ENCODE results near the gene TOP1. TPM values are rescaled to one million over a fixed set of nuclear protein-coding genes. Genes with fewer than 3 reads are reported as not detected.

The TOP1 gene
- total and polyA plus RNA-seq, 2 of the 4 experiments (the other 2 are of a cell fraction) = 14.0 to 21.5 TPM

DNA sequence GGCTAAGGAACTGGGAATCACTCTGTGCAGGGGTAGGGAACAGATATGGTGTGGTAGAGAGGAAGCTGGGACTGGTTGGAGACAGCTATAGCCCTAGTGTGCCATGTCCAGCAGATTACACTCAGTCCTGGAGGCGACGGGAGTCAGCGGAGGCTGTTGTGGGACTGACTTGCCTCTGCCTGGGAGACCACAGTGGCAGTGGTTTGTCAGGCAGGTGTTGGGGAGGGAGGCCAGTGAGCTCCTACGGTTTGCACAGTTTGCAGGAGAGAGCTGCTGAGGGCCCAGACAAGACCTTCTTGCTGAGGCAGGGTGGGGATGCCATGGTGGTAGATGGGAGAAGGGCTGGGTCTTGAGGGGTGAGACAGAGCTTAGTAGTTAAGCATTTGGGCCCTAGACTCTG lies 113.6 kb downstream of the TOP1 start:
- intact Hi-C loops (cut with micrococcal nuclease) = no loop called here
- no peak overlapping the region for H3K14ac ChIP-seq (replicated peaks; ENCODE audit: low read depth, low read length)
- no TSS peak for BruUV-seq (replicated peaks)
- H3K9me1 ChIP-seq (ENCODE audit: insufficient read depth, low read length) = peaks cover 64% of the 10 kb centered on the region
- H3K18ac ChIP-seq (ENCODE audit: low read depth, low read length) = no peak overlapping the region
- no peak overlapping the region for H2BK20ac ChIP-seq (ENCODE audit: low read depth, low read length)
- no peak overlapping the region for H2BK5ac ChIP-seq (ENCODE audit: low read depth, low read length, poor library complexity, severe bottlenecking)
- whole genome bisulfite sequencing, 2 experiments (ENCODE audit: extremely low coverage in 2 of 2, insufficient read length in 1 of 2) = 60% methylated on average over 1 of the region's 4 CpGs; no CpG with 5 or more reads in 1 of the 2 experiments
- no peak overlapping the region for H4K5ac ChIP-seq (ENCODE audit: low read depth, low read length)
- no peak overlapping the region for H3K9ac ChIP-seq (ENCODE audit: low read depth, low read length)
- no peak overlapping the region for H2AFZ ChIP-seq (replicated peaks; ENCODE audit: low read length, poor library complexity)
- no peak overlapping the region for H2AK9ac ChIP-seq (replicated peaks; ENCODE audit: low read depth, low read length, poor library complexity)
- TF ChIP-seq MAFK (IDR thresholded peaks at IDR 0.05; ENCODE audit: low read depth, low read length) (no peak), RAD21 (IDR thresholded peaks at IDR 0.05; ENCODE audit: low read length) (no peak), RFX5 (IDR thresholded peaks at IDR 0.05; ENCODE audit: low read depth, low read length) (no peak), NFE2L2 (IDR thresholded peaks at IDR 0.05; ENCODE audit: low read depth, low read length) (no peak), FOS (IDR thresholded peaks at IDR 0.05; ENCODE audit: low read depth, low read length) (no peak), CHD1 (IDR thresholded peaks at IDR 0.05; ENCODE audit: low read depth, low read length) (no peak), CEBPB (IDR thresholded peaks at IDR 0.05; ENCODE audit: low read depth, low read length) (no peak), BHLHE40 (IDR thresholded peaks at IDR 0.05; ENCODE audit: low read depth, low read length) (no peak), POLR2A (IDR thresholded peaks at IDR 0.05; ENCODE audit: low read depth, low read length) (no peak), RCOR1 (IDR thresholded peaks at IDR 0.05; ENCODE audit: insufficient replicate concordance, low read length) (no peak), SMC3 (IDR thresholded peaks at IDR 0.05; ENCODE audit: low read depth, low read length) (no peak), MAZ (IDR thresholded peaks at IDR 0.05; ENCODE audit: borderline replicate concordance, low read depth, low read length) (no peak), MXI1 (IDR thresholded peaks at IDR 0.05; ENCODE audit: borderline replicate concordance, low read depth, low read length) (no peak)
- TF ChIP-seq, protein P1, sequence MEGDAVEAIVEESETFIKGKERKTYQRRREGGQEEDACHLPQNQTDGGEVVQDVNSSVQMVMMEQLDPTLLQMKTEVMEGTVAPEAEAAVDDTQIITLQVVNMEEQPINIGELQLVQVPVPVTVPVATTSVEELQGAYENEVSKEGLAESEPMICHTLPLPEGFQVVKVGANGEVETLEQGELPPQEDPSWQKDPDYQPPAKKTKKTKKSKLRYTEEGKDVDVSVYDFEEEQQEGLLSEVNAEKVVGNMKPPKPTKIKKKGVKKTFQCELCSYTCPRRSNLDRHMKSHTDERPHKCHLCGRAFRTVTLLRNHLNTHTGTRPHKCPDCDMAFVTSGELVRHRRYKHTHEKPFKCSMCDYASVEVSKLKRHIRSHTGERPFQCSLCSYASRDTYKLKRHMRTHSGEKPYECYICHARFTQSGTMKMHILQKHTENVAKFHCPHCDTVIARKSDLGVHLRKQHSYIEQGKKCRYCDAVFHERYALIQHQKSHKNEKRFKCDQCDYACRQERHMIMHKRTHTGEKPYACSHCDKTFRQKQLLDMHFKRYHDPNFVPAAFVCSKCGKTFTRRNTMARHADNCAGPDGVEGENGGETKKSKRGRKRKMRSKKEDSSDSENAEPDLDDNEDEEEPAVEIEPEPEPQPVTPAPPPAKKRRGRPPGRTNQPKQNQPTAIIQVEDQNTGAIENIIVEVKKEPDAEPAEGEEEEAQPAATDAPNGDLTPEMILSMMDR (conservative IDR thresholded peaks at IDR 0.05; ENCODE audit: low read depth, low read length) = no peak
- TF ChIP-seq, protein P2, sequence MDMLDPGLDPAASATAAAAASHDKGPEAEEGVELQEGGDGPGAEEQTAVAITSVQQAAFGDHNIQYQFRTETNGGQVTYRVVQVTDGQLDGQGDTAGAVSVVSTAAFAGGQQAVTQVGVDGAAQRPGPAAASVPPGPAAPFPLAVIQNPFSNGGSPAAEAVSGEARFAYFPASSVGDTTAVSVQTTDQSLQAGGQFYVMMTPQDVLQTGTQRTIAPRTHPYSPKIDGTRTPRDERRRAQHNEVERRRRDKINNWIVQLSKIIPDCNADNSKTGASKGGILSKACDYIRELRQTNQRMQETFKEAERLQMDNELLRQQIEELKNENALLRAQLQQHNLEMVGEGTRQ (IDR thresholded peaks at IDR 0.05; ENCODE audit: low read depth, low read length) = no peak
- TF ChIP-seq, protein P3, sequence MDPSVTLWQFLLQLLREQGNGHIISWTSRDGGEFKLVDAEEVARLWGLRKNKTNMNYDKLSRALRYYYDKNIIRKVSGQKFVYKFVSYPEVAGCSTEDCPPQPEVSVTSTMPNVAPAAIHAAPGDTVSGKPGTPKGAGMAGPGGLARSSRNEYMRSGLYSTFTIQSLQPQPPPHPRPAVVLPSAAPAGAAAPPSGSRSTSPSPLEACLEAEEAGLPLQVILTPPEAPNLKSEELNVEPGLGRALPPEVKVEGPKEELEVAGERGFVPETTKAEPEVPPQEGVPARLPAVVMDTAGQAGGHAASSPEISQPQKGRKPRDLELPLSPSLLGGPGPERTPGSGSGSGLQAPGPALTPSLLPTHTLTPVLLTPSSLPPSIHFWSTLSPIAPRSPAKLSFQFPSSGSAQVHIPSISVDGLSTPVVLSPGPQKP (IDR thresholded peaks at IDR 0.05; ENCODE audit: borderline replicate concordance, low read depth, low read length) = no peak
- no peak overlapping the region for H3K4ac ChIP-seq (ENCODE audit: low read depth, low read length)
- no peak overlapping the region for H4K8ac ChIP-seq (ENCODE audit: low read depth in 2 of 2, low read length in 2 of 2)
- DNase-seq (no peak), ATAC-seq (ENCODE audit: low read depth) (no peak)
- no peak overlapping the region for H2BK15ac ChIP-seq (ENCODE audit: low read depth, low read length)
- peaks cover 90% of the 10 kb centered on the region for H4K20me1 ChIP-seq (ENCODE audit: insufficient read depth, low read length)
- H3K79me1 ChIP-seq (ENCODE audit: low read depth in 1 of 2, low read length in 2 of 2) = peaks cover 21 to 91% of the 10 kb centered on the region in 2 experiments
- no peak overlapping the region for H2AK5ac ChIP-seq (ENCODE audit: low read depth, low read length)
- no peaks in the 10 kb centered on the region for H3K9me3 ChIP-seq (ENCODE audit: control insufficient read depth, insufficient read depth, low read length)
- in situ Hi-C loops (cut with MboI; ENCODE audit: low sequenced_read_pairs) = no loop called here
- H3K27me3 ChIP-seq (ENCODE audit: control insufficient read depth, insufficient read depth, low read length) = no peaks in the 10 kb centered on the region
- H4K91ac ChIP-seq (ENCODE audit: insufficient read depth, low read depth, low read length) = no peak overlapping the region
- H2BK120ac ChIP-seq (ENCODE audit: low read depth, low read length) = no peak overlapping the region
- peaks cover 18% of the 10 kb centered on the region for H3K4me1 ChIP-seq (ENCODE audit: control insufficient read depth, insufficient read depth, low read length)
- H3K23ac ChIP-seq (ENCODE audit: low read depth, low read length) = no peak overlapping the region
- peaks cover 6% of the 10 kb centered on the region; the same call in 1 of the 2 replicates for H3K36me3 ChIP-seq (ENCODE audit: control insufficient read depth, insufficient read depth, low read length)
- ChIA-PET POLR2A (ENCODE audit: unreplicated experiment) (no interaction called here), CTCF (interaction anchor here (1.4 kb wide), 1 partner anchor 197 kb away, joined by 5 read pairs; no protein-coding TSS in a partner anchor)
- no peak overlapping the region for H3K56ac ChIP-seq (ENCODE audit: extremely low read depth, insufficient read depth, low read length)
- no peak overlapping the region for H3K4me3 ChIP-seq (ENCODE audit: insufficient read depth, low read depth, low read length)
- dilution Hi-C loops (cut with HindIII; ENCODE audit: low sequenced_read_pairs, unreplicated experiment) = no loop called here
- no peak overlapping the region for H3K27ac ChIP-seq (ENCODE audit: insufficient read depth, low read length)
- no peak overlapping the region for H3K4me2 ChIP-seq (ENCODE audit: low read depth, low read length)
